ENCODE data around the gene PIGW.
"Not testable (repeated sequence)": the region's sequence is repeated elsewhere in the genome, so short reads cannot be mapped to it uniquely, and the experiment has no call there.

Gene PIGW

GRCh38 chr17:36507266-36507665 is 27.5 kb upstream of the PIGW start:
- Histone ChIP-seq H3K9ac (no peak overlapping the region), H3K4me1 (no peaks in the 10 kb centered on the region), H3K4me3 (ENCODE audit: low read depth, low read length) (no peak overlapping the region), H3K4me2 (ENCODE audit: low read length) (no peak overlapping the region), H3K36me3 (ENCODE audit: control insufficient read depth, insufficient read depth, low read length) (no peaks in the 10 kb centered on the region), H3K9me3 (ENCODE audit: control insufficient read depth, low read length) (no peaks in the 10 kb centered on the region), H2AFZ (no peak overlapping the region), H3K79me2 (peaks cover 5% of the 10 kb centered on the region), H3K27me3 (ENCODE audit: control insufficient read depth, insufficient read depth, low read length) (no peaks in the 10 kb centered on the region), H3K27ac (no peak overlapping the region)
- TF ChIP-seq, protein P1, sequence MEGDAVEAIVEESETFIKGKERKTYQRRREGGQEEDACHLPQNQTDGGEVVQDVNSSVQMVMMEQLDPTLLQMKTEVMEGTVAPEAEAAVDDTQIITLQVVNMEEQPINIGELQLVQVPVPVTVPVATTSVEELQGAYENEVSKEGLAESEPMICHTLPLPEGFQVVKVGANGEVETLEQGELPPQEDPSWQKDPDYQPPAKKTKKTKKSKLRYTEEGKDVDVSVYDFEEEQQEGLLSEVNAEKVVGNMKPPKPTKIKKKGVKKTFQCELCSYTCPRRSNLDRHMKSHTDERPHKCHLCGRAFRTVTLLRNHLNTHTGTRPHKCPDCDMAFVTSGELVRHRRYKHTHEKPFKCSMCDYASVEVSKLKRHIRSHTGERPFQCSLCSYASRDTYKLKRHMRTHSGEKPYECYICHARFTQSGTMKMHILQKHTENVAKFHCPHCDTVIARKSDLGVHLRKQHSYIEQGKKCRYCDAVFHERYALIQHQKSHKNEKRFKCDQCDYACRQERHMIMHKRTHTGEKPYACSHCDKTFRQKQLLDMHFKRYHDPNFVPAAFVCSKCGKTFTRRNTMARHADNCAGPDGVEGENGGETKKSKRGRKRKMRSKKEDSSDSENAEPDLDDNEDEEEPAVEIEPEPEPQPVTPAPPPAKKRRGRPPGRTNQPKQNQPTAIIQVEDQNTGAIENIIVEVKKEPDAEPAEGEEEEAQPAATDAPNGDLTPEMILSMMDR (IDR thresholded peaks at IDR 0.05) = no peak

DNA sequence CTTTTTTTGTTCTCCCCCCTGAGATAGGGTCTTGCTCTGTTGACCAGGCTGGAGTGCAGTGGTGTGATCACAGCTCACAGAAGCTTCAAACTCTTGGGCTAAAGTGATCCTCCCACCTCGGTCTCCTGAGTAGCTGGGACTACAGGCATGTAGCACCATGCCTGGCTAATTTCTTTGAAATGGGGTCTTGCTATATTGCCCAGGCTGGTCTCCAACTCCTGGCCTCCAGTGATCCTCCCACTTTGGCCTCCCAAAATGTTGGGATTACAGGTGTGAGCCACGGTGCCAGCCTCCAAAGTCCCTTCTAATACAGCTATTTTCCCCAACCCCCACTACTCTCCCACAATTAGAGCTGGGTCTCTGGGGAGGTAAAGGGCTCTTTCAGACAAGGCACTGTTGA is 26.3 kb upstream of the PIGW start:
- H3K27me3 ChIP-seq (ENCODE audit: control insufficient read depth, insufficient read depth, low read length); H3K36me3 ChIP-seq (ENCODE audit: control insufficient read depth, insufficient read depth, low read length); H3K27ac ChIP-seq; H3K79me2 ChIP-seq; H3K9me3 ChIP-seq (ENCODE audit: control insufficient read depth, low read length); H3K4me3 ChIP-seq (ENCODE audit: low read depth, low read length); H3K4me2 ChIP-seq (ENCODE audit: low read length); H3K4me1 ChIP-seq; H2AFZ ChIP-seq; H3K9ac ChIP-seq: not testable (repeated sequence)

- Histone ChIP-seq H3K27ac (no peak overlapping the region), H3K9ac (no peak overlapping the region), H3K4me1 (no peaks in the 10 kb centered on the region), H3K9me3 (ENCODE audit: control insufficient read depth, low read length) (no peaks in the 10 kb centered on the region), H2AFZ (no peak overlapping the region), H3K27me3 (ENCODE audit: control insufficient read depth, insufficient read depth, low read length) (no peaks in the 10 kb centered on the region), H3K4me2 (ENCODE audit: low read length) (no peak overlapping the region), H3K4me3 (ENCODE audit: low read depth, low read length) (no peak overlapping the region), H3K79me2 (peaks cover 2% of the 10 kb centered on the region), H3K36me3 (ENCODE audit: control insufficient read depth, insufficient read depth, low read length) (no peaks in the 10 kb centered on the region)
- TF ChIP-seq, protein P1 (IDR thresholded peaks at IDR 0.05) = no peak
Observed at GRCh38 chr17:36509272-36509985, 25.4 kb upstream of the PIGW start.

DNA sequence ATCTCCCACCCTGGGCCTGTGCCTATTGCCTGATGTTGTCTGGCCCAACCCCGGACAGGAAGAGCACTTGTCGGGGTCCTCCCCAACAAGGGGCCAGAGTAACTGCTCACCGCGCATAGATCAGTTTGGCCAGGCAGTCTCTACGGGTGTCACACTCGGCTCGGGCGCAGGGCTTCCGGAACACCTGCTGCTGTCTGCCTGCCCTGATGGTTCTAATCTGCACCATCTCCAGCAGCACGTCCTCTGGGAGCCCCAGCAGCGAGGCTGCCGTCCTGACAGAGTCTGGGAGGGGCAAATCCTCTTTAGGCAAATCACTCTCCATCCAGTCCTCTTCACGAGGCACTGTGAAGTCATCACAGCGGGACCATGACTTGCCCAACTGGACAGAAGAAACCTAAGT is 24.2 kb upstream of the PIGW start:
- H3K36me3 ChIP-seq (ENCODE audit: control insufficient read depth, insufficient read depth, low read length) = no peaks in the 10 kb centered on the region
- no peak overlapping the region for H3K9ac ChIP-seq
- no peak overlapping the region for H3K27ac ChIP-seq
- H3K4me1 ChIP-seq = no peaks in the 10 kb centered on the region
- H3K79me2 ChIP-seq = peaks cover 2% of the 10 kb centered on the region
- no peaks in the 10 kb centered on the region for H3K27me3 ChIP-seq (ENCODE audit: control insufficient read depth, insufficient read depth, low read length)
- no peaks in the 10 kb centered on the region for H3K9me3 ChIP-seq (ENCODE audit: control insufficient read depth, low read length)
- no peak overlapping the region for H3K4me3 ChIP-seq (ENCODE audit: low read depth, low read length)
- TF ChIP-seq, protein P1 (IDR thresholded peaks at IDR 0.05) = no peak
- no peak overlapping the region for H3K4me2 ChIP-seq (ENCODE audit: low read length)
- no peak overlapping the region for H2AFZ ChIP-seq

GRCh38 chr17:36511216-36511615 is 23.6 kb upstream of the PIGW start:
- no peak overlapping the region for H3K9ac ChIP-seq
- H3K27ac ChIP-seq = no peak overlapping the region
- H3K36me3 ChIP-seq (ENCODE audit: control insufficient read depth, insufficient read depth, low read length) = no peaks in the 10 kb centered on the region
- H3K79me2 ChIP-seq = peaks cover under 1% of the 10 kb centered on the region
- H2AFZ ChIP-seq = no peak overlapping the region
- no peak overlapping the region for H3K4me2 ChIP-seq (ENCODE audit: low read length)
- H3K9me3 ChIP-seq (ENCODE audit: control insufficient read depth, low read length) = no peaks in the 10 kb centered on the region
- no peak overlapping the region for H3K4me3 ChIP-seq (ENCODE audit: low read depth, low read length)
- TF ChIP-seq, protein P1 (IDR thresholded peaks at IDR 0.05) = no peak
- H3K4me1 ChIP-seq = no peaks in the 10 kb centered on the region
- no peaks in the 10 kb centered on the region for H3K27me3 ChIP-seq (ENCODE audit: control insufficient read depth, insufficient read depth, low read length)

Data from parathyroid adenoma (tissue), 2 donors.